Stimulated activated naive CD8-positive, alpha-beta T cell treated with anti-CD3 and anti-CD28 coated beads, Interleukin-15, Interleukin-2, amounts not matched to agents 100 ng/mL and 50 ng/mL, for 24 hours (primary cell): ENCODE data around the gene SLC35C1.
"Not testable (repeated sequence)": the region's sequence is repeated elsewhere in the genome, so short reads cannot be mapped to it uniquely, and the experiment has no call there.

Experiments
- H3K27ac Mint-ChIP-seq: one replicate; pipeline ENCODE4 v1.8.0; 2021; ENCODE audit warnings: mild to moderate bottlenecking, mixed read lengths
- H3K27me3 Mint-ChIP-seq: one replicate; pipeline ENCODE4 v1.8.0; 2021; ENCODE audit warnings: mixed read lengths
- H3K36me3 Mint-ChIP-seq: one replicate; pipeline ENCODE4 v1.8.0; 2021; ENCODE audit warnings: low read depth, mixed read lengths
- H3K4me1 Mint-ChIP-seq: one replicate; pipeline ENCODE4 v1.8.0; 2021; ENCODE audit warnings: low read depth, mixed read lengths
- H3K4me3 Mint-ChIP-seq: one replicate; pipeline ENCODE4 v1.8.0; 2021; ENCODE audit warnings: mild to moderate bottlenecking, mixed read lengths
- H3K9me3 Mint-ChIP-seq: one replicate; pipeline ENCODE4 v1.8.0; 2021; ENCODE audit warnings: mixed read lengths

The SLC35C1 gene

DNA sequence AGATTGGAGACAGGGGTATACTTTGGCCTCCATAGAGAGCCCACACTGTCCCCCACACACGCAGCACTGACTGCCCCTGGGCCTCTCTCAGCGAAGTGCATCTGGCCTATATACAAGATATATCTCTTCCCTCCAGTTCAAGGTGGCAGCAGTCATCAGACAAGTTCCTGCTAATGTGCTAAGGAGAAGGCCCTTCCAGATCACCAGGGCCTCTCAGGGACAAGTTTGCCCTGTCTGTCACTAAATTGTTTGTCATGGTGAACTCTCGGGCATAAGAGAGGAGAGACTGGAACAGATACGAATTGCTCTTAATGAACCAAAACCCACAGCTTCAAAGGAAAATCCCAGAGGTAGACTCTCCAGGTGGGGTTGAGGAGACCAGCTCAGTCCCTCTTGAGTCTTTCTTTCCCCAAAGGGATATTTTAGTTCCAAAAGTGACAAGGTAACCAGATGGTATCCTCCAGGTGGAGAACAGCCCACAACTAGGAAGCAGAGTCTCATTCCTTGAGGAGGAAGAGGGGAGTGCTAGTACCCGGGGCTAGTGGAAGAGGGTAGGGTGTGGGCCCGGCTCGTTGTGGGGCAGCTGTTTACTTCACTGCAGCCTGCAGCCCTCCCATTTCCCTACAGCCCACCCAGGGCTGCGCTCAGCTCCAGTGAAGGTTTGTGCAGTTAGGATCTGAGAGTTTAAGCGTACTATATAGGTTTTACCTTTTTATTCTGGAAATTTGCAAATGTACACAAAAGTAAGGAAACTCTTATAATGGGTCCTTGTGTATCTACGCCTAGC, 2.2 kb upstream of the SLC35C1 start:
- no peaks in the 10 kb centered on the region for H3K27me3 Mint-ChIP-seq
- H3K9me3 Mint-ChIP-seq = no peaks in the 10 kb centered on the region
- H3K4me3 Mint-ChIP-seq = no peak overlapping the region
- no peak overlapping the region for H3K27ac Mint-ChIP-seq
- peaks cover 22% of the 10 kb centered on the region for H3K4me1 Mint-ChIP-seq
- no peaks in the 10 kb centered on the region for H3K36me3 Mint-ChIP-seq

DNA sequence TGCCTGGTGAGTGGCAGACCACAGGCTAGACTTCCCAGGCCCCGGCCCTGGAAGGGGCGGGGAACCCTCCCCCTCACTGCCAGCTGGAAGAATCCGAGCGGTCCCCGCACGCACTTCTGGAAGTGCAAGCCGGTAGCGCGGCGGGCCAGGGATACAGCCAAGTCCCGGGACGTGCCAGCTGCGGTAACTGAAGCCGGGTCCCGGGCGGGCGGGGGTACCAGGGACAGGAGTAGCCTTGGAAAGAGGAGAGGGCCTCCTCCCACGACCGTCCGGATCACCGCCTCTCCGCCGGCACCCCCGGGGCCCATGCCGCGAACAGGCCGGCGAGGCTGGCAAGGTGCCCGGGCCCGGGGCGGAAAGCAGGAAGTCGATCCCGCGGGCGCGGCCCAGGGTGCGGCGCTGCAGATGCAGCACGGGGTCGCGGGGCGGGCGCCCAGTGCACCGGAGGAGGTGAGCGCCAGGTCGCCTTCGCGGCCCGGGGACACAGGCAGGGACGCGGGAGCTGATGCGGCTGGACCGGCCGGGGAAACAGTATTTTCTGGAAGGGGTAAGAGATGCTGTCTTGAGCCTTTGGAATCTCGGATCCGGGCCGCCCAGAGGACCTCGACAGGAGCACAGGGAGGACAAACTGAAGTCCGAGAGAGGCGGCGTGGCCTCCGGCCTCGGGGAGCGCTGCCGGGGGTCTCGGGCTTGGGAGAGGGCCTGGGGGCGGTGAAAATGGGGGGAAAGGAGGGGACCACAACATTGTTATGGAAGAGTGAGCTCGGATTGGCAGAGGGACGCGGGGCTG, 783 bp upstream of the SLC35C1 start:
- H3K27ac Mint-ChIP-seq = peak overlapping the region; percentile 81
- H3K4me3 Mint-ChIP-seq = peak overlapping the region; percentile 89
- no peaks in the 10 kb centered on the region for H3K27me3 Mint-ChIP-seq
- H3K36me3 Mint-ChIP-seq = peaks cover 3% of the 10 kb centered on the region
- H3K4me1 Mint-ChIP-seq = peaks cover 35% of the 10 kb centered on the region
- no peaks in the 10 kb centered on the region for H3K9me3 Mint-ChIP-seq

DNA sequence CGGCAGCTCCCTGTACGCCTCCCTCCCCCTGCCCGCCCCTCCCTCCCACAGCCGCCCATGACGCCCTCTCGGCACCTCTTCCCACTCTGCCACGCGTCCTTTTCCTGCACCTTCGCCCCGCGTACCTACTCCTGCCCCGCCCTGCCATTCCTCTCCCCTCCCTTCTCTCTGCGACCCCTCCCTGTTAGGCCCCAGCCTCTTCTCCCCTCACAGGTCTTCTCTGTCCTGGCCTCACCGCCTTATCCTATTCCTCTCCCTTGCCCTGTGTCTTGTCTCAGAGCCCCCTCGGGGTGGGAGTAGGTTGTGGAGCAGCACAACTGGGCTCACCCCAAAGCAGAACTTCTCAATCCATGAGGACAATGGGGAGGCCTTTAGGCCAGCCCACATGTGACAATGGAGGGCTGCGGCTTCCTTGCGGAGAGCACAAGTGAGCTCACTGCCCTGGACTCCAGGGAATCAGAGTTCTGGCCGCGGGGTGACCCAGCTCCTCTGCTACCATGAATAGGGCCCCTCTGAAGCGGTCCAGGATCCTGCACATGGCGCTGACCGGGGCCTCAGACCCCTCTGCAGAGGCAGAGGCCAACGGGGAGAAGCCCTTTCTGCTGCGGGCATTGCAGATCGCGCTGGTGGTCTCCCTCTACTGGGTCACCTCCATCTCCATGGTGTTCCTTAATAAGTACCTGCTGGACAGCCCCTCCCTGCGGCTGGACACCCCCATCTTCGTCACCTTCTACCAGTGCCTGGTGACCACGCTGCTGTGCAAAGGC, 539 bp downstream of the SLC35C1 start:
- Mint-ChIP-seq H3K36me3 (peaks cover 8% of the 10 kb centered on the region), H3K4me3 (peak overlapping the region; percentile 89), H3K27me3 (no peaks in the 10 kb centered on the region), H3K27ac (peak overlapping the region; percentile 86), H3K4me1 (peaks cover 43% of the 10 kb centered on the region), H3K9me3 (no peaks in the 10 kb centered on the region)

DNA sequence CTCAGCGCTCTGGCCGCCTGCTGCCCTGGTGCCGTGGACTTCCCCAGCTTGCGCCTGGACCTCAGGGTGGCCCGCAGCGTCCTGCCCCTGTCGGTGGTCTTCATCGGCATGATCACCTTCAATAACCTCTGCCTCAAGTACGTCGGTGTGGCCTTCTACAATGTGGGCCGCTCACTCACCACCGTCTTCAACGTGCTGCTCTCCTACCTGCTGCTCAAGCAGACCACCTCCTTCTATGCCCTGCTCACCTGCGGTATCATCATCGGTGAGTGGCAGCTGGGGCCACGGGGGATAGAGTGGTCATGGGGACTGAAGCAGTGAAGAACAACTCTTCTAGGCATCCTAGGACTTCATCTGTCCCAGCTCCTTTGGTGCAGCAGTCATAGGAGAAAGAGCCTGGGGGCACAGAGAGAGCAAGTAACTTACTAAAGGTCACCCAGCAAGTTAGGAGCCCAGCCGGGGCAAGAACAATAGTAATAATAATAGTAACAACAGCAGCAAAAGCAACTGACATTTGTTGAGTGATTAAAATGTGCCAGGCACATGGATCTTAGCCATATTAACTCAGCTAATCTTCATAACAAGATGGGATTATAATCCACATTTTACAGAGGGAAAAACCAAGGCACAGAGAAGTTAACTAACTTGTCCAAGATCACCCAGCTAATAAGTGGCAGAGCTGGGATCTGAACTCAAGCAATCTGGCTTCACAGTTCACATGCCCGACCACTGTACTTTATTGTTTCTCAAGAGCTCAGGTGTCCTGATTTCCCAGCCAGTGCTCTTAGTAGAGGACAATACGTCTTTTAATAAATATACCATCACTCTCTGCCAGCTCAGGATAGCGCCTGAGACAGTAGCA, 1.4 kb downstream of the SLC35C1 start:
- H3K27me3 Mint-ChIP-seq = no peaks in the 10 kb centered on the region
- H3K27ac Mint-ChIP-seq = peak overlapping the region; percentile 86
- no peaks in the 10 kb centered on the region for H3K9me3 Mint-ChIP-seq
- H3K36me3 Mint-ChIP-seq = peaks cover 8% of the 10 kb centered on the region
- H3K4me1 Mint-ChIP-seq = peaks cover 43% of the 10 kb centered on the region
- H3K4me3 Mint-ChIP-seq = peak overlapping the region; percentile 89

DNA sequence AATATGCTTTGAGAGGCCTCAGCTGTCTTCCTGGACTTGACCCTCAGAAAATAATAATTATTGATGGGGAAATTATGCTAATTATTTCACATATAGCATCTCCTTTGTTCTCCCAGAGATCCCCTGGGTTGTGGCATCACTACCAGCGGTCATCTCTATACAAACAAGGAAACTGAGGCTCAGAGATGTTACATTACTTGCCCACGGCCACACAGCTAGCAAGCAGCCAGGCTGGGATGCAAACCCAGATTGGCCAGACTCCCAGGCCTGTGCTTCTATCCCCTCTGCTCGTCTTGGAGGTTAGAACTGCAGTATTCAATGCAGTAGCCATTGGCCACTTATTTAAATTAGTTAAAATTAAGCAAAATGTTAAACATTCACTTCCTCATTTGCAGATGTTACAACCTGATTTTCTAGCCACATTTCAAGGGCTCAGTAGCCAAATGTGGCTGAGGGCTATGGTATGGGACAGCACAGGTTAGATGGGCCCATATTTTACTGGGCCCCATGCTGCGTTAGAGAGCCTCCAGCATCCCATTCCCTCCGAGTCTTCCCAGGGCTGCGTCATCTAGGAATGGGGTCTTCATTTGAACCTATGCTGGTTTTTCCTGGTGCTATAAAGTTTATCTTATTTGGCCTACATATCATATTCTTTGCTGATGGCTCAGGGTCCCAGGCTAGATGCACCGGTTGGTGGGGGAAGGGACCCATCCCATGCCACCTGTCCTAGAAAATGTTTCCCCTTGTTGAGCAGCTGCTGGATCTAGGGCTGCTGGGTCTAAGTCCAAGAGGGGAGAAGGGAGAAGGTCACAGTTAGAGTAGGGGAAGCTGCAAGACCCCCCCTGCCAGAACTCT, 2.2 kb downstream of the SLC35C1 start:
- Mint-ChIP-seq H3K4me3 (peak overlapping the region; percentile 89), H3K27ac (no peak overlapping the region), H3K27me3 (no peaks in the 10 kb centered on the region), H3K36me3 (peaks cover 8% of the 10 kb centered on the region), H3K4me1 (peaks cover 43% of the 10 kb centered on the region), H3K9me3 (no peaks in the 10 kb centered on the region)

DNA sequence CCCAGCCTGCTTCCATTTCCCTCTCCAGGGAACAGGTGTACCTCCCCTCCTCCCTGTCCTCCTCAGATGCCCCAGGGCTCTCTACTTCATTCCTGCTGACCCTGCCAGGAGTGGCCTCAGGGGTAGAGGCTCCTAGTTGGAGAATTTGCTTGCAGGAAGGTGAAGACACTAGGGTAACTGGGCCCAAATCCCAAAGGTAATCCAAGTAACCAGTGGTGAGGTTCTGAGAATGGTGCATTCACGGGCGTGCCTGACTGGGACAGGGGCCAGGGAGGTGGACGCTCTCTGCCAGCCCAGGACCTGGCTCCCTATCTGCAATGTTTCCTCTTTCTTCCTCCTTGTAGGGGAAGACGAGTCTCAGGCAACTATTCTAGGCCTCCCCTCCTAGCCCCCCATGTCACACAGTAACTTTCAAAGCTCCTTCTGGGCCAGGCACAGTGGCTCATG, 2.9 kb downstream of the SLC35C1 start:
- no peaks in the 10 kb centered on the region for H3K27me3 Mint-ChIP-seq
- H3K4me3 Mint-ChIP-seq = peak overlapping the region; percentile 71
- H3K36me3 Mint-ChIP-seq = peaks cover 8% of the 10 kb centered on the region
- H3K9me3 Mint-ChIP-seq = no peaks in the 10 kb centered on the region
- H3K27ac Mint-ChIP-seq = no peak overlapping the region
- H3K4me1 Mint-ChIP-seq = peaks cover 46% of the 10 kb centered on the region

DNA sequence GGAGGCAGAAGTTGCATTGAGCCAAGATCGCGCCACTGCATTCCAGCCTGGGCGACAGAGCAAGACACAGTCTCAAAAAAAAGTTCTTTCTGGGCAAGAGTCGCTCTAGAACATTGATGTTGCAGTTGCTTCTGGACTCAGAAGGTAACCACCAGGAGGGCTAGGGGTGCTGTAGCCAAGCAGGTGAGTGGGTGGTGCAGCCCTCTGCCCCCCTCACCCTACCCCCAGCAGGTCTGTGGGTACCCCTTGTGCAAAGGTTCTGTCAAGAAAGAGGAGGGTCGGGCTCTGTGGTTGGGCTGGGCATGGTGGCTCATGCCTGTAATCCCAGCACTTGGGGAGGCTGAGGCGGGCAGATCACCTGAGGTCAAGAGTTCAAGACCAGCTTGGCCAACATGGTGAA, 3.5 kb downstream of the SLC35C1 start:
- not testable (repeated sequence) for H3K36me3 Mint-ChIP-seq, H3K4me3 Mint-ChIP-seq, H3K27ac Mint-ChIP-seq, H3K27me3 Mint-ChIP-seq, H3K9me3 Mint-ChIP-seq
- H3K4me1 Mint-ChIP-seq = peaks cover 50% of the 10 kb centered on the region

DNA sequence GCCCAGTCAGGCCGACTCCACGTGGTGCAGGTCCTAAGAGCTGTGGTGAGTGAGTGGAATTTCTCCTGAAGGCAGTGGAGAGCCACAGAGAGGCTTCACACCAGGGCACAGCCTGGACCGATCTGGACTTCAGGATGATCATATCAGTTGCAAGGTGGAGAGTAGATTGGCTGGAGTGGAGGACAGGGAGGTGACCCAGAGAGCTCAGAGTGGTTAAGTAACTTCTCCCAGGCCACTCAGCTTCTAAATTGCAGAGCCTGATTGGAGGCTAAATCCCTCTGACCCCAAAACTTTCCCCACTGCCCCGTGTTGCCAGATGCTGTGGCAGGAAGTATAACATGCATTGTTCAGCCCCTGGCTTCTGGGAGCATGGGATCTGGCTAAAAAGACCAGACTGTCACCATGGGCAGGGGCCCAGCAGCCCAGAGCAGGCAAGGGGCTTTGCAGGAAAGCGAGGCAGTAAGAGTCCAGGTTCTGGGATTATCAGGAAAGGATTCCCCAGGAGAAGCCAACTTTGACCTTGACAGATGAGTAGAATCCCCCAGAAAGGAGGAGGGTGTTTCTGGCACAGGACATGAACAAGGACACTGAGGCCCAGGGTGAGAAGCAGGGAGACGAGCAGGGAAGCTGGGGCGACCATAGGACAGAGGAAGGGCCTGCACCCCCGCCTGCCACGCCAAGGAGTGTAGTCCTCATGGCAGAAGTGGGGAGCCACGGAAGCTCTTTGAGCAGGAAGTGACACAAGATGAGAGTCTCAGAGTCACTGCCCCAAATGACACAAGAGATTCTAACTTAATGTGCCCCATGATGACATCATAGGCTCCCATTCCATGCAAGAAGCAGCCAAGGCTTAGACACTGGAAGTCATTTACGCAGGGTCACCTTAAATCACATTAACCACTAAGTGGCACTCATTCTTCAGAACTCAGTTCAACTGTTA, 4.8 kb downstream of the SLC35C1 start:
- no peaks in the 10 kb centered on the region for H3K27me3 Mint-ChIP-seq
- peaks cover 47% of the 10 kb centered on the region for H3K4me1 Mint-ChIP-seq
- H3K4me3 Mint-ChIP-seq = no peak overlapping the region
- H3K27ac Mint-ChIP-seq = peak overlapping the region; percentile 24
- no peaks in the 10 kb centered on the region for H3K9me3 Mint-ChIP-seq
- H3K36me3 Mint-ChIP-seq = peaks cover 8% of the 10 kb centered on the region

DNA sequence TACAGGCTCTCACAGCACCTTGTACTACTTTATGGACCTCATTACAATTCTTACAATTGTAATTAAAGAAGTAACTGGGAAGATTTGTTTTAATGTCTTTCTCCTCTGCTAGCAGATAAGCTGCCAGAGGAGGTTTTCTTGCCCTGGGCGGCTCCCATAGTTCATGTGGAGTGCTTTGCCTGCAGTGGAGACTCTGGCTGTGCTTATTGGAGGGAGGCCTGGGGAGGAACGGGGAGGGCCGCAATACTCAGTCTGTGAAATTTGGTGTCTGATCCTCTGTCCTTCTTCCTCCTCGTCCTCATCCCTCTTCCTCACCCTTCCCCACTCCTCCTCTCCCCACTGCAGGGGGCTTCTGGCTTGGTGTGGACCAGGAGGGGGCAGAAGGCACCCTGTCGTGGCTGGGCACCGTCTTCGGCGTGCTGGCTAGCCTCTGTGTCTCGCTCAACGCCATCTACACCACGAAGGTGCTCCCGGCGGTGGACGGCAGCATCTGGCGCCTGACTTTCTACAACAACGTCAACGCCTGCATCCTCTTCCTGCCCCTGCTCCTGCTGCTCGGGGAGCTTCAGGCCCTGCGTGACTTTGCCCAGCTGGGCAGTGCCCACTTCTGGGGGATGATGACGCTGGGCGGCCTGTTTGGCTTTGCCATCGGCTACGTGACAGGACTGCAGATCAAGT, 5.6 kb downstream of the SLC35C1 start:
- Mint-ChIP-seq H3K4me3 (no peak overlapping the region), H3K27ac (no peak overlapping the region), H3K36me3 (peaks cover 8% of the 10 kb centered on the region), H3K27me3 (no peaks in the 10 kb centered on the region), H3K4me1 (peaks cover 47% of the 10 kb centered on the region), H3K9me3 (no peaks in the 10 kb centered on the region)

DNA sequence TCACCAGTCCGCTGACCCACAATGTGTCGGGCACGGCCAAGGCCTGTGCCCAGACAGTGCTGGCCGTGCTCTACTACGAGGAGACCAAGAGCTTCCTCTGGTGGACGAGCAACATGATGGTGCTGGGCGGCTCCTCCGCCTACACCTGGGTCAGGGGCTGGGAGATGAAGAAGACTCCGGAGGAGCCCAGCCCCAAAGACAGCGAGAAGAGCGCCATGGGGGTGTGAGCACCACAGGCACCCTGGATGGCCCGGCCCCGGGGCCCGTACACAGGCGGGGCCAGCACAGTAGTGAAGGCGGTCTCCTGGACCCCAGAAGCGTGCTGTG, 6.1 kb downstream of the SLC35C1 start:
- Mint-ChIP-seq H3K27me3 (no peaks in the 10 kb centered on the region), H3K4me1 (peaks cover 45% of the 10 kb centered on the region), H3K27ac (no peak overlapping the region), H3K9me3 (no peaks in the 10 kb centered on the region), H3K4me3 (no peak overlapping the region), H3K36me3 (peaks cover 8% of the 10 kb centered on the region)

DNA sequence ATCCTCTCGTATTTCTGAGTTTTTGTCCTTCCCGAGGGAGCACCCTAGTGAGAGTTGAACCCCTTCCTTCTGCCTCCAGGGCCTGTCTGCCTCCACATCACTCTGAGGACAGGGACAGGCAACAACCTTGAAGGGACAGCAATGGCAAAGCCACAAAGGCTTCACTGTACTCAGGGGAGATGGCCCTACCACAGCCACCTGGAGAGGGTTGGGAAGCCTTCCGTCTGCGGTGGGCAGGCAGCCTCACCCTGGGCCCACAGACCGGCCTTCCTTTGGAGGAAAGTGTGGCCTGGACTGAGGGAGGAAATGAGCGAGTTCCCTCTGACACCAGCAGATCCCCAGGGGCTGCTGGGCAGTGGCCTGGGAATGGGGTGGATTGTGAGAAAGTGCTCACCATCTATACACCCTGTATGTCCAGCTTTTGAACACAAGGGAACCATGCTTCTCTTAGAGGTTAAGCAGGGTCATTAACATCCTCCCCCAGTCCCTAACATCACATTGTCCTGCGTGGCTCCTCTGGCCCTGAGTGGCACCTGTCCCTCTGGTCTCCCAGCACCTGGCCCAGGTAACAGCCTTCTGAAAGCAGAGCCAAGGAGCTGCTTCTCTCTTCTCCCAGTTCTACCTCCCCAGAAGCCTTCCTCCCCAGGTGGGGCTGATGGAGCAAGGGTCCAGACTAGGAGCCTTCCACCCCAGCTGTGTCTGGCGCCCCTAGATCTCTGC, 6.8 kb downstream of the SLC35C1 start:
- H3K4me1 Mint-ChIP-seq = peaks cover 38% of the 10 kb centered on the region
- no peak overlapping the region for H3K4me3 Mint-ChIP-seq
- no peaks in the 10 kb centered on the region for H3K27me3 Mint-ChIP-seq
- H3K9me3 Mint-ChIP-seq = no peaks in the 10 kb centered on the region
- H3K36me3 Mint-ChIP-seq = peaks cover 8% of the 10 kb centered on the region
- H3K27ac Mint-ChIP-seq = no peak overlapping the region
